SK-N-SH treated with all-trans-retinoic acid at 6 μM for 48 hours (cell line): ENCODE measurements around the gene DDX28.

Experiments
- BACH2 ChIP-seq: fragments of 250-450 bp; sonication (Bioruptor Pico); IDR thresholded peaks from 2 replicates; pipeline ENCODE4 v1.9.0; 2021; ENCODE audit warnings: mild to moderate bottlenecking, borderline replicate concordance
- CREB5 ChIP-seq: fragments of 250-450 bp; sonication (Bioruptor Pico); IDR thresholded peaks from 2 replicates; pipeline ENCODE4 v1.5.1; 2020; ENCODE audit warnings: low read depth, mild to moderate bottlenecking, moderate library complexity
- ISL1 ChIP-seq: fragments of 250-450 bp; sonication (Bioruptor Pico); IDR thresholded peaks from 2 replicates; pipeline ENCODE4 v2.1.2; 2022; ENCODE audit warnings: mild to moderate bottlenecking, moderate library complexity
- PATZ1 ChIP-seq: fragments of 250-450 bp; sonication (Bioruptor Pico); IDR thresholded peaks from 2 replicates; pipeline ENCODE4 v1.8.0; 2020; ENCODE audit warnings: mild to moderate bottlenecking, moderate library complexity, borderline replicate concordance
- PPARA ChIP-seq: fragments of 250-450 bp; sonication (Bioruptor Pico); IDR thresholded peaks from 2 replicates; pipeline ENCODE4 v1.5.0; 2020; ENCODE audit warnings: mild to moderate bottlenecking, borderline replicate concordance
- RARB ChIP-seq: fragments of 250-450 bp; sonication (Bioruptor Pico); IDR thresholded peaks from 2 replicates; pipeline ENCODE4 v1.8.0; 2021; ENCODE audit warnings: mild to moderate bottlenecking, moderate library complexity
- TSHZ2 ChIP-seq: fragments of 250-450 bp; sonication (Bioruptor Pico); IDR thresholded peaks from 2 replicates; pipeline ENCODE4 v1.5.0; 2020; ENCODE audit warnings: mild to moderate bottlenecking, moderate library complexity
- ZFP3 ChIP-seq: fragments of 250-450 bp; sonication (Bioruptor Pico); IDR thresholded peaks from 2 replicates; pipeline ENCODE4 v1.5.0; 2020; ENCODE audit warnings: mild to moderate bottlenecking, moderate library complexity
- ZFP30 ChIP-seq: fragments of 450-650 bp; formaldehyde crosslinking; IDR thresholded peaks from 2 replicates; pipeline ENCODE4 v1.5.0; 2022; ENCODE audit warnings: mild to moderate bottlenecking, moderate library complexity
- ZNF565 ChIP-seq: fragments of 450-650 bp; formaldehyde crosslinking; conservative IDR thresholded peaks from 2 replicates; pipeline ENCODE4 v1.5.0; 2020; ENCODE audit warnings: low read depth, mild to moderate bottlenecking, moderate library complexity
- ZNF8 ChIP-seq: fragments of 450-650 bp; formaldehyde crosslinking; IDR thresholded peaks from 2 replicates; pipeline ENCODE4 v1.5.0; 2020; ENCODE audit warnings: mild to moderate bottlenecking, moderate library complexity

- TF ChIP-seq ZNF8 (CRISPR knock-in tag) (no peak), PATZ1 (CRISPR knock-in tag) (no peak), ZNF565 (no peak), PPARA (CRISPR knock-in tag) (no peak), RARB (no peak), ZFP30 (CRISPR knock-in tag) (no peak), ISL1 (no peak), BACH2 (CRISPR knock-in tag) (no peak), CREB5 (CRISPR knock-in tag) (no peak), ZFP3 (CRISPR knock-in tag) (no peak), TSHZ2 (CRISPR knock-in tag) (no peak)
Measured at GRCh38 chr16:68033101-68033500, 10.1 kb upstream of the DDX28 start.
